Activated CD4-positive, alpha-beta T cell treated with anti-CD3 and anti-CD28 coated beads for 36 hours (primary cell): ENCODE data around the gene GTF2F1. TPM values are rescaled to one million over a fixed set of nuclear protein-coding genes. Genes with fewer than 3 reads are reported as not detected.
"Not testable (repeated sequence)": the region's sequence is repeated elsewhere in the genome, so short reads cannot be mapped to it uniquely, and the experiment has no call there.

Source experiments
- ATAC-seq: fragments of 200-7000 bp; cut with Tn5 transposase; one replicate; pipeline ENCODE4 v1.10.0; 2021; ENCODE audit warnings: mild to moderate bottlenecking, moderate library complexity
- CTCF ChIA-PET: fragments of 350-600 bp; sonication (Branson Sonifier 250); formaldehyde crosslinking; loops from one replicate; lab custom pipeline; 2021; ENCODE audit warnings: antibody characterized with exemption; lab: Charles Lee
- POLR2A ChIA-PET: fragments of 350-600 bp; sonication (Branson Sonifier 250); formaldehyde crosslinking; loops from one replicate; lab custom pipeline; 2021; ENCODE audit warnings: antibody characterized with exemption, inconsistent platforms; lab: Charles Lee
- DNase-seq: peaks from one replicate; pipeline ENCODE4 v3.0.0-alpha.2; 2020
- H3K27ac Mint-ChIP-seq: one replicate; pipeline ENCODE4 v1.8.0; 2021; ENCODE audit warnings: mixed read lengths
- H3K27me3 Mint-ChIP-seq: one replicate; pipeline ENCODE4 v1.8.0; 2021; ENCODE audit warnings: mixed read lengths
- H3K36me3 Mint-ChIP-seq: one replicate; pipeline ENCODE4 v1.8.0; 2021; ENCODE audit warnings: low read depth, mixed read lengths
- H3K4me1 Mint-ChIP-seq: one replicate; pipeline ENCODE4 v1.8.0; 2021; ENCODE audit warnings: mixed read lengths
- H3K4me3 Mint-ChIP-seq: one replicate; pipeline ENCODE4 v1.8.0; 2021; ENCODE audit warnings: mild to moderate bottlenecking, moderate library complexity, mixed read lengths
- H3K9me3 Mint-ChIP-seq: one replicate; pipeline ENCODE4 v1.8.0; 2021; ENCODE audit warnings: low read depth, mixed read lengths
- intact Hi-C, 2 experiments: fragments of 100-400 bp; cut with DNase I in 1 of 2; cut with micrococcal nuclease in 1 of 2; formaldehyde crosslinking; loops; one replicate each; pipeline versions ENCODE4 v1.14.2 to v1.15.1; 2022 to 2024; cut with DNase I, micrococcal nuclease
- total RNA-seq, 2 experiments: library from RNA; stranded (reverse); gene quantifications; one replicate each; pipeline ENCODE4 v1.2.3, GENCODE V29; 2021

The GTF2F1 gene
- total RNA-seq, 2 experiments from 2014 or later, result 60.9 to 78.5 TPM

DNA sequence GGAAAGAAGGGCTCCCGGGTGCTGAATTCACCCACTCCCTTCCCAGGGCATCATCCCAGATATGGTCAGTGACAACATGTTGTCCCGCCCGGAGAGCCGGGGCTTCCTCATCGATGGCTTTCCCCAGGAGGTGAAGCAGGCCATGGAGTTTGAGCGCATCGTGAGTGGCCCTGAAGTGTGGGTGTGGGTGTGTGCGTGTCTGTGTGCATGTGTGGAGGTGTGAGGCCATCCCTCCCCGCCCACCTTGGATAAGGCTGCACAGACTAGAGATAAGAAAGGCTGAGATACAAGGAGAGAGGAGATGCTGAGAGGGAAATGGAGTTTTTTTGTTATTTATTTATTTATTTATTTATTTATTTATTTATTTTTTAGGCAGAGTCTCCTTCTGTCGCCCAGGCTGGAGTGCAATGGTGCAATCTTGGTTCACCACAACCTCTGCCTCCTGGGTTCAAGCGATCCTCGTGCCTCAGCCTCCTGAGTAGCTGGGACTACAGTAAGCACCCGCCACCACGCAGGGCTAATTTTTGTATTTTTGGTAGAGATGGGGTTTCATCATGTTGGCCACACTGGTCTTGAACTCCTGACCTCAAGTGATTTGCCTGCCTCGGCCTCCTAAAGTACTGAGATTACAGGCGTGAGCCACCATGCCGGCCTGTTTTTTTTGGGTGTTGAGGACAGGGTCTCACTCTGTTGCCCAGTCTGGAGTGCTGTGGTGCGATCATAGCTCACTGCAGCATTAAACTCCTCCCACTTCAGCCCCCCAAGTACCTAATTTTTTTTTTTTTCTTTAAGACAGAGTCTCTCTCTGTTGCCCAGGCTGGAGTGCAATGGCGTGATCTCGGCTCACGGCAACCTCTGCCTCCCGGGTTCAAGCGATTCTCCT, 7.3 kb upstream of the GTF2F1 start:
- H3K27me3 Mint-ChIP-seq, H3K27ac Mint-ChIP-seq, H3K9me3 Mint-ChIP-seq, H3K4me3 Mint-ChIP-seq, H3K4me1 Mint-ChIP-seq, H3K36me3 Mint-ChIP-seq, DNase-seq, intact Hi-C loops, ATAC-seq: not testable (repeated sequence)
- CTCF ChIA-PET, result interaction anchor here (0.7 kb wide), 1 partner anchor 21 kb away, joined by 5 read pairs; no protein-coding TSS in a partner anchor
- POLR2A ChIA-PET, result interaction anchor here (0.6 kb wide), 1 partner anchor 1205 kb away, joined by 5 read pairs; no protein-coding TSS in a partner anchor

DNA sequence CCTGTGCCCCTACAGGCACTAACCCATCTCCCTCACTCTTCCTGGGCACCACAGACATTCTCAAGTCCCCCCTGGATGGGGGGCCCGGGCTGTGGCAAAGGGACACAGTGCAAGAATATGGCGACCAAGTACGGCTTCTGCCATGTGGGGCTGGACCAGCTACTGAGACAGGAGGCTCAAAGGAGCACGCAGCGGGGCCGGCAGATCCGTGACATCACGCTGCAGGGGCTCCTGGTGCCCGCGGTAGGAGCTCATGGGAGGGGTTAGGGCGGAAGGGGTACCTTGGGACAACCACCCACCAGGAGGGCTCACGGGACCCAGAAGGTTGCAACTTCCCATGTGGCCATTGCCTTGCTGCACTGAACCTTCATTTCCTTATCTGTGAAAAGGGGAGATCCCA, 3.3 kb upstream of the GTF2F1 start:
- ChIA-PET POLR2A (no interaction called here), CTCF (no interaction called here)
- Mint-ChIP-seq H3K27me3 (no peaks in the 10 kb centered on the region), H3K27ac (no peak overlapping the region), H3K36me3 (peaks cover 12% of the 10 kb centered on the region), H3K4me3 (no peak overlapping the region), H3K4me1 (peaks cover 18% of the 10 kb centered on the region), H3K9me3 (no peaks in the 10 kb centered on the region)
- DNase-seq, result no peak
- intact Hi-C loops, result no loop called here
- ATAC-seq, result no peak

DNA sequence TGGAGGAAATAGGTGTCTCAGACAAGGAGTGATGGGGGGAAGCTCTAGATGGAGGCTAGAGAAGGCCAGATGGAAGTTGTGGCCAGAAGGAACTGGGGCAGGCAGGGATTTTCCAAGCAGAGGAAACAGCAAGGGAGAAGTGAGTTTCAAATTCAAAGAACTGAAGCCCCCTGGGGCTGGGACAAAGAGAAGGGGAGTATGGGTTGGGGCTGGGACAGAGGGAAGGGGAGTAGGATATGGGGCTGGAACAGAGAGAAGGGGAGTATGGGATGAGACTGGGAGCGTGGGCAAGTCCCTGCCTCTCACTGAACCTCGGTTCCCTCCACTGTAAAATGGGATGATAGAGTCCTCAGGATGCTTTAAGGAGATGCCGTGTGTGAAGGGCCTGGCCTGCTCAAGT, 1.9 kb upstream of the GTF2F1 start:
- intact Hi-C loops, result no loop called here
- H3K36me3 Mint-ChIP-seq, result peaks cover 18% of the 10 kb centered on the region
- H3K9me3 Mint-ChIP-seq, result no peaks in the 10 kb centered on the region
- ChIA-PET CTCF (no interaction called here), POLR2A (no interaction called here)
- H3K4me3 Mint-ChIP-seq, result peak overlapping the region; percentile 36
- no peak overlapping the region for H3K27ac Mint-ChIP-seq
- H3K27me3 Mint-ChIP-seq, result no peaks in the 10 kb centered on the region
- ATAC-seq, result no peak
- peaks cover 22% of the 10 kb centered on the region for H3K4me1 Mint-ChIP-seq
- no peak for DNase-seq

DNA sequence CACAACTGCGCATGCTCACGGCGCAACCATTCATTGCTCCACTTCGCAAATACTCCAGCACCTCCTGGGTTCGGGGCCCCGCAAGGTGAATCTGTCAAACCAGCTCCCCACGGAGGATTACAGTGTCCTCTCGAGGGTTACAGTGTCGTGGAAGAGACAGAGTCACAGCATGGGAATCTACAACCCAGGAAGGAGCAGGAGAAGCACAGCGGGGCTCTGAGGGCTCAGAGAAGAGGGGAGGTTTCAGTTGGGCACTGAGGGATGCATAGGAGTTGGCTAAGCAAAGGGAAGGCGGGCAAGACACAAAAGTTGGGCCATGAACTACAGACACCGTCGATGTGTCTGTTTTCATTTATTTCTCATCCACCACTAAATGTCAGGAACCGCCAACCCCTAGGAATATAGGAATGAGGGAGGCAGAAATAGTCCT, 1.0 kb upstream of the GTF2F1 start:
- intact Hi-C loops, result loop anchor here (1.0 to 2.0 kb wide), 12 partner anchors 21 to 603 kb away; partner anchors contain the start of genes CLPP (in 2 of the 2), DUS3L (in 1 of the 2), GPR108 (in 1 of the 2) and RFX2 (in 1 of the 2)
- Mint-ChIP-seq H3K27ac (peak overlapping the region; percentile 91), H3K4me1 (peaks cover 22% of the 10 kb centered on the region), H3K36me3 (peaks cover 22% of the 10 kb centered on the region), H3K27me3 (no peaks in the 10 kb centered on the region), H3K9me3 (no peaks in the 10 kb centered on the region), H3K4me3 (peak overlapping the region; percentile 85)
- ChIA-PET CTCF (no interaction called here), POLR2A (interaction anchor here (0.6 to 1.6 kb wide), 3 partner anchors 17 to 31 kb away, joined by 3 to 6 read pairs (median 3); partner anchors contain the start of genes ALKBH7 and KHSRP)
- DNase-seq (no peak), ATAC-seq (no peak)

DNA sequence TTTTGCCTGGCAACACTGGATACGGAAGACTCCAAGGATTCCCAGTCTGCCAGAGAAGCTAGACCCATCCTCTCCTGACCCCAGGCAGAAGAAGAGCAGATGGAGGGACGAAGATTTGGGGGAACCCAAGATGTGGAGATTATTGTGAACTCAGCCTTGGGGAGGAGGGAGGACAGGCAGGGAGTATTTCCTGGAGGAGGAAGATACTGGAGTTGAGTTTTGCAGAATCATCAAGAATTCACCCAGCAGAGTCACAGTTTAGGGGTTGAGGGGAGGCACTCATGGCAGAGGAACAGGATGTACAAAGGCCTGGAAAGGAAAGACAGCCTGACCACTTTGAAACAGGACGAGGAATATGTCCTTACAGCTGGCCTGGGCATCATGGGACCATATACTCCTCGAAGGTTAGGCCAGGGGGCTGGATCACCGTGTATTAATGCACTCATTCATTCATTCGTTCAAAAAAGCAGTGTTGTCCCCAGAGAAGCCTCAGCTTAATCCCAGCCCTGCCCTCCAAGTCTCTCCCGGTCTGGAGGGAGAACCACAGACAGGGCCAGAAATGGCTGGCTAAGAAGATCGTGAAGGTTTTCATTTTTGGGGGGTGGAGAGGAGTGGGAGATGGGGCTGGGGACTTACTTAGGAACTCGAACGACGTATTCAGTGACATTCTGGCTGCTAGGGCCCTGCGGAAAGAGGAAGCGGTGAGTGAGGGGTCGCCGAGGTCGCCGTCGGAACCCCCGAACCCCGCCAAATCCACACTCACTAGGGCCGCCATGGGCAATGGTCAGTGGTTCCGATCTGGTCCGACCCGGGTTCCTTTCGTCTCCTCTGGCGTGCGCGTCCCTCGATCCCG, 517 bp downstream of the GTF2F1 start:
- DNase-seq (no peak), ATAC-seq (peak; percentile 1)
- Mint-ChIP-seq H3K36me3 (peaks cover 25% of the 10 kb centered on the region), H3K4me3 (peak overlapping the region; percentile 85), H3K27me3 (no peaks in the 10 kb centered on the region), H3K9me3 (no peaks in the 10 kb centered on the region), H3K27ac (peak overlapping the region; percentile 91), H3K4me1 (peaks cover 22% of the 10 kb centered on the region)
- CTCF ChIA-PET, result interaction anchor here (0.8 kb wide), 1 partner anchor 30 kb away, joined by 4 read pairs; no protein-coding TSS in a partner anchor
- POLR2A ChIA-PET, result interaction anchor here (0.6 to 1.6 kb wide), 3 partner anchors 20 to 64 kb away, joined by 5 to 6 read pairs (median 6); partner anchors contain the start of gene ALKBH7
- intact Hi-C loops, result loop anchor here (1.0 to 2.0 kb wide), 12 partner anchors 19 to 602 kb away; partner anchors contain the start of genes CLPP (in 2 of the 2), DUS3L (in 1 of the 2), GPR108 (in 1 of the 2) and RFX2 (in 1 of the 2)

DNA sequence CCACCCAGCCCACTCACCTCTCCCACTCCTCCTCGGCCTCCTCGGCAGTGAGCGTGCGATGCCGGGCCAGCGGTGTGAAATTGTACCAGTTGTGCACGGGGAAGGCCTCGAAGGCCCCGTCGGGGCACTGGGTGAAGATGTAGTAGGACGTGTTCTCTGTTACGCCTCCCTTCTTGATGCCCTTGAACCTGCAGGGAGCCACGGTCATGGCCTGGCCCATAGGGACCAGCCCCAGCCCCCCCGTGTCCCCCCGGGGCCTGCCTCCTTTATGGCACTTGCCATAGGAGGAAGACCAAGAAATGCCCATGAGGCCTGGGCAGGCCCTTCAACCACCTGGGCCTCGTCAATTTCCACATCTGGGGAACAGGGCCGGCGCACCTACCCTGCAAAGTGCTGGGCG, 5.6 kb downstream of the GTF2F1 start:
- no peaks in the 10 kb centered on the region for H3K9me3 Mint-ChIP-seq
- ChIA-PET CTCF (interaction anchor here (0.7 kb wide), 1 partner anchor 167 kb away, joined by 3 read pairs; no protein-coding TSS in a partner anchor), POLR2A (interaction anchor here (0.5 kb wide), 1 partner anchor 115 kb away, joined by 3 read pairs; no protein-coding TSS in a partner anchor)
- H3K36me3 Mint-ChIP-seq, result peaks cover 45% of the 10 kb centered on the region
- no peaks in the 10 kb centered on the region for H3K27me3 Mint-ChIP-seq
- intact Hi-C loops, result no loop called here
- H3K27ac Mint-ChIP-seq, result no peak overlapping the region
- ATAC-seq (no peak), DNase-seq (no peak)
- no peak overlapping the region for H3K4me3 Mint-ChIP-seq
- peaks cover 11% of the 10 kb centered on the region for H3K4me1 Mint-ChIP-seq

DNA sequence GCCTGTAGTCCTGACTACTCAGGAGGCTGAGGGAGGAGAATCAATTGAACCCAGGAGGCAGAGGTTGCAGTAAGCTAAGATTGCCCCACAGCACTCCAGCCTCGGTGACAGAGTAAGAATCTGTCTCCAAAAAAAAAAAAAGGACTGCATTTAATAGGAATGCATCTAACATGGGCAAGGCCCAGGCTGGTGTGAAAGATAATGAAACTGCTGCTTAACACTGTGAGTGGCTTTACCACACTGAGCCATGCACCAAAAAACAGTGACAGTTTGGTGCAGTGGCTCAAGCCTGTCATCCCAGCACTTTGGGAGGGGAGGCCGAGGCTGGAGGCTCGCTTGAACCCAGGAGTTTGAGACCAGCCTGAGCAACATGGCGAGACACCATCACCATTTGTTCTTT, 8.6 kb downstream of the GTF2F1 start:
- Mint-ChIP-seq H3K27me3 (no peaks in the 10 kb centered on the region), H3K36me3 (peaks cover 54% of the 10 kb centered on the region), H3K4me3 (no peak overlapping the region), H3K9me3 (no peaks in the 10 kb centered on the region), H3K27ac (no peak overlapping the region), H3K4me1 (no peaks in the 10 kb centered on the region)
- ChIA-PET CTCF (interaction anchor here (0.7 kb wide), 1 partner anchor 393 kb away, joined by 3 read pairs; no protein-coding TSS in a partner anchor), POLR2A (no interaction called here)
- intact Hi-C loops, result no loop called here
- no peak for DNase-seq
- ATAC-seq, result no peak

DNA sequence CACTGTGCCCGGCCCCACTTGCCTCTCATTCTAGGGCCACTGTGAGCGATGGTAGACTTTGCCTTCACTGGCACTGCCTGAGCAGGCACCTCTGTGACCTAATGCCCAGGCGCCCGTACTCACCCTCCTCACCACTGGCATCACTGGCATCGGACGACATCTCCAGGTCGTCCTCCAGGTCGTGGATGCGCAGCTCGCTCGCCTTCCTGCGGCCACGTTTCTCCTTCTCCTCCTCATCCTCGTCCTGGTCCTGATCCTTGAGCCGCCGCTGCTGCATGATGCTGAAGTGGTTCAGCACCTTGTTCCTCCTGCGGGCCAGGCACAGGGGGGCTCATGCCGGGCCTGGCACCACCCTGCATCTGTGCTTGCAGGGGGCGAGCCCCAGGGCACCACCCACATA, 9.8 kb downstream of the GTF2F1 start:
- Mint-ChIP-seq H3K9me3 (no peaks in the 10 kb centered on the region), H3K27ac (no peak overlapping the region), H3K27me3 (no peaks in the 10 kb centered on the region), H3K4me1 (no peaks in the 10 kb centered on the region), H3K36me3 (peaks cover 50% of the 10 kb centered on the region), H3K4me3 (no peak overlapping the region)
- intact Hi-C loops, result no loop called here
- CTCF ChIA-PET, result no interaction called here
- ATAC-seq (no peak), DNase-seq (no peak)
- POLR2A ChIA-PET, result no interaction called here

DNA sequence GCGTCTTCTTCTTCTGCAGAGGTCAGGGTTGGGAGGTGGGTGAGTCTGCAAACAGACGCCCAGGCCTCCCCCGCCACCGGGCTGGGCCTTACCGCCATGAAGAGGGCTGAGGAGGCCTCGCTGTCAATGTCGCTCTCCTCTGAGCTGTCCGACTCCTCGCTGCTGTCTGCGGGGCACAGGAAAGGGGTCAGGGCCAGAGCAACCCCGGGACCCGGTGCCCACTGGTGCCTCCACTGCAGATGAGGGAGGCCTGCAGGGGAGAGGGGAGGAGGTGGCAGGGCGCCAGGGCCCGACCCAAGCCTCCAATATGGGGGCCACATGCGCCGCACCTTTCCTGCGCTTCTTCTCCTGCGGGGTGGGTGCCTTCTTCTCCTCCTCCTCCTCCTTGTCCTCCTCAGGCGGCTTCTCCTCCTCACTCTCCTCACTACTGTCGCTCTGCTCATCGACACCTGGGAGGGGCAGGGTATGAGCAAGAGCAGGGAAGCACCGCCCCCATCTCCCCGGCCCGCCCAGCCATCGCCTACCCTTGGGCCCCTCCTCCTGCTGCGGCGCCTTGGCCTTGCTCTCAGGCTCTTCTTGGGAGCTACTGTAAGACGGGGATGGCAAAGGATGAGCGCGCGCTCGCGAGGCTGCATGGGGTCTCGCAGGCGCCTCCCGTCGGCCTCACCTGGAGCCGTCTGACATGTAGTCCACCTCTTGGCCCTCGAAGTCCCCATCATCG, 11.8 kb downstream of the GTF2F1 start:
- no peaks in the 10 kb centered on the region for H3K4me1 Mint-ChIP-seq
- H3K36me3 Mint-ChIP-seq, result peaks cover 45% of the 10 kb centered on the region
- ATAC-seq, result no peak
- H3K27ac Mint-ChIP-seq, result no peak overlapping the region
- H3K27me3 Mint-ChIP-seq, result no peaks in the 10 kb centered on the region
- ChIA-PET POLR2A (no interaction called here), CTCF (no interaction called here)
- no peak overlapping the region for H3K4me3 Mint-ChIP-seq
- H3K9me3 Mint-ChIP-seq, result no peaks in the 10 kb centered on the region
- no peak for DNase-seq
- intact Hi-C loops, result no loop called here

DNA sequence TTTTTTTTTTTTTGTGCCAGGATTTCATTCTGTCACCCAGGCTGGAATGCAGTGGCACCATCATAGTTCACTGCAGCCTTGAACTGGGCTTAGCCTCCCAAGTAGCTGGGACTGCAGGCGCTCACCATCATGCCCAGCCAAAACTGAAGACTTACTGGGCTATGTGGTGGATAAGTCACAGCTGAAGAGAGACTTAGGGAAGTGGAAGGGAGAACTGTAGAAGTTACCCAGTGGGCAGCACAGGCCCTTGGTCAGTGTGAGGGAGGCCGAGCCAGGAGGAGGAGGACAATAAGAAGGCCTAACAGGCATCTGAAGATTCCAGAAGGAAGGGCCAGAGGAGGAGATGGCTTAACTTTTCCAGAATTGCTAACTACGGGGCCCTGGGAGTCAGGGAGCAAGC, 13.2 kb downstream of the GTF2F1 start:
- Mint-ChIP-seq H3K4me1 (no peaks in the 10 kb centered on the region), H3K4me3 (no peak overlapping the region), H3K27ac (no peak overlapping the region), H3K36me3 (peaks cover 34% of the 10 kb centered on the region), H3K27me3 (no peaks in the 10 kb centered on the region), H3K9me3 (no peaks in the 10 kb centered on the region)
- no peak for DNase-seq
- CTCF ChIA-PET, result no interaction called here
- POLR2A ChIA-PET, result interaction anchor here (0.6 kb wide), 1 partner anchor 19 kb away, joined by 3 read pairs; the partner anchor contains the start of gene CLPP
- intact Hi-C loops, result loop anchor here in 1 of 2 experiments (10.0 kb wide), 1 partner anchor 755 kb away; the partner anchor contains the start of genes SAFB and SAFB2
- ATAC-seq, result no peak
